GM21619 (cell line): ENCODE data around the gene TLR6.
A peak's percentile ranks its signal among the peaks of the same experiment; 100 is the strongest.
"Not testable (repeated sequence)": the region's sequence is repeated elsewhere in the genome, so short reads cannot be mapped to it uniquely, and the experiment has no call there.

ENCODE experiments used
- ATAC-seq: cut with Tn5 transposase; IDR thresholded peaks from one replicate; pipeline ENCODE4 v1.9.1; 2021; ENCODE audit not compliant: unreplicated experiment

The TLR6 gene

GRCh38 chr4:38823766-38824165 lies 32.9 kb downstream of the TLR6 start:
- ATAC-seq: no peak

GRCh38 chr4:38822748-38823303 lies 33.8 kb downstream of the TLR6 start:
- ATAC-seq: no peak

DNA sequence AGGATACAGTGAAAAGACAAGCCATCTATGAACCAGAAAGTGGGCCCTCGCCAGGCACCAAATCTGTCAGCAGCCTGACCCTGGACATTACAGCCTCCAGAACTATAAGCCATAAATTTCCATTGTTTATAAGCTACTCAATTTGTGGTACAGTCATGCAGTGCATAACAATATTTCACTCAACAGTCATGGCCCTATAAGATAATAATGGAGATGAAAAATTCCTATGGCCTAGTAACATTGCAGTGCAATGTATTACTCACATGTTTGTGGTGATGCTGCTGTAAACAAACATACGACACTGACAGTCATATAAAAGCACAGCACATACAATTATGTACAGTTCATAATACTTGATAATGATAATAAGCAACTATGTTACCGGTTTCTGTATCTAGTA lies 34.9 kb downstream of the TLR6 start:
- ATAC-seq: no peak

- ATAC-seq: peak; percentile 33
These were observed 36.1 kb downstream of the TLR6 start for GRCh38 chr4:38820329-38821061.

DNA sequence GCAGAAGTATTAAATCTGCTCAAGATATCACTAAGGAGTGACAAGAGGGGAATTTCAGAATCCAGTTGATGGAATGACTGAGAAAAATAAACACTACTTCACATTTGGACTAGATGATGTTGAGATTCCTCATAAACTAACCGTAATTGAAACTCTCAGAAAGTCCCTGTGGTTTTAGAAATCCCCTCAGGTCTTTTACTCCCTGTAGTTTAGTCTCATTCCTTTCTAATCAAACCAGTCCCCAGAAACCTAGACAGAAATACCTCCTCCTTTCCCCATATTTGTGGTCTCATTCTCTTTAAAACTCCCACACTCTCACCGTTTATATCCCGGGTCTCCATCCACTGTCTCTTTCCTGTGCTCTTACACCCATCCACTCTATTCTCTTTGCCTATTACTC lies 37.0 kb downstream of the TLR6 start:
- ATAC-seq: peak; percentile 35

DNA sequence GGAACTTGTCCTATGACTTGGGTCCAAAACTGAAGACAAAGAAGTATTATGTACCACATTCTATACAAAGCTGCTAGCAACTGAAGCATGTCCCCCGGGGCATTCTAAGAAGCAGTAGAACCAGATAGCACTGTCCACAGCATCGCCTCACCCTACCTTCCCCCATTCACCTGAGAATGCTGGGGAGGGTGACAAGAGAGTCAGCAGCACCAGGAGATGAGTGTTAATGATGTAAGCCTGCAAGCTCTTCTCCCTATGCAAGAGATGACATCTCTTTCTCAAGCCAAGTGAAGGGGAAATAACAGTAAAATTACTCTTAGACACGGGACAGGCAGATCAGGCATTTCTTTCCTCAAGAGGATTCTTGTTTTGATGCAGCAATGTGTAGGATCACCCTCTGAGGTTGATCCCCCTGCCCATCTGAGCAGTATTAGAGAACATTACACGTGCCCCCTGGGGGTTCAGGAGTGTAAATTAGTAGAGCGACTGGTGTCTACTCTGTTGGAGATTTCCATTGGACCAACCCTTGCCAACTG lies 38.1 kb downstream of the TLR6 start:
- ATAC-seq: peak; percentile 56

GRCh38 chr4:38815885-38816782 lies 40.5 kb downstream of the TLR6 start:
- ATAC-seq: no peak

DNA sequence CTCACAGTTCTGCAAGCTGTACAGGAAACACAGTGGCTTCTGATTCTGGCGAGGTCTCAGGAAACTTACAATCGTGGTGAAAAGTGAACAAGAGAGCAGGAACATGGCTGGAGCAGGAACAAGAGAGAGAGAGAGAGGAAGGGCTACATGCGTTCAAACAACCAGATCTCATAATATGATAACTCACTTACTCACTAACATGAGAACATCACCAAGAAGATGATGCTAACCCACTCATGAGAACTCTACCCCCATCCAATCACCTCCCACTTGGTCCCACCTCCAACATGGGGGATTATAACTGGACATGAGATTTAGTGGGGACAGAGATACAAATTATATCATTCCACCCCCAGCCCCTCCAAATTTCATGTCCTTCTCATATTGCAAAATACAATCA lies 42.2 kb downstream of the TLR6 start:
- no peak for ATAC-seq

- no peak for ATAC-seq
These were observed 45.3 kb downstream of the TLR6 start for GRCh38 chr4:38811297-38811696.

DNA sequence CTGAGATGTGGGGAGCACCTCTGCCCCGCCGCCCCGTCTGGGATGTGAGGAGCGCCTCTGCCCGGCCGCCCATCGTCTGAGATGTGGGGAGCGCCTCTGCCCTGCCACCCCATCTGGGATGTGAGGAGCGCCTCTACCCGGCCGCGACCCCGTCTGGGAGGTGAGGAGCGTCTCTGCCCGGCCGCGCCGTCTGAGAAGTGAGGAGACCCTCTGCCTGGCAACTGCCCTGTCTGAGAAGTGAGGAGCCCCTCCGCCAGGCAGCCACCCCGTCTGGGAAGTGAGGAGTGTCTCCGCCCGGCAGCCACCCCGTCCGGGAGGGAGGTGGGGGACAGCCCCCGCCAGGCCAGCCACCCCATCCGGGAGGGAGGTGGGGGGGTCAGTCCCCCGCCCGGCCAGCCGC lies 49.2 kb downstream of the TLR6 start:
- ATAC-seq: not testable (repeated sequence)

DNA sequence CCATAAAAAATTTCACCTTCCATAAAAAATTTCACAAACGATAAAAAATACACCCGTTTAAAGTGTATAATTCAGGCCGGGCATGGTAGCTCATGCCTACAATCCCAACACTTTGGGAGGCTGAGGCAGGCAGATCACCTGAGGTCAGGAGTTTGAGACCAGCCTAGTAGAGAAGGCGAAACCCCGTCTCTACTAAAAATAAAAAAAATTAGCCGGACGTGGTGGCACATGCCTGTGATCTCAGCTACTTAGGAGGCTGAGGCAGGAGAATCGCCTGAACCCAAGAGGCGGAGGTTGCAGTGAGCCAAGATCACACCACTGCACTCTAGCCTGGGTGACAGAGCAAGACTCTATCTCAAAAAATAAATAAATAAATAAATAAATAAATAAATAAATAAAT lies 50.4 kb downstream of the TLR6 start:
- not testable (repeated sequence) for ATAC-seq

- ATAC-seq: peak; percentile 82
These were observed 51.0 kb downstream of the TLR6 start for GRCh38 chr4:38805530-38806145.

GRCh38 chr4:38804654-38805295 lies 51.8 kb downstream of the TLR6 start, which contains the start of gene TLR1:
TSS of gene TLR1 (minus strand) at chr4:38804791. CDS start at chr4:38798831, 5,960 bp downstream.
- no peak for ATAC-seq

DNA sequence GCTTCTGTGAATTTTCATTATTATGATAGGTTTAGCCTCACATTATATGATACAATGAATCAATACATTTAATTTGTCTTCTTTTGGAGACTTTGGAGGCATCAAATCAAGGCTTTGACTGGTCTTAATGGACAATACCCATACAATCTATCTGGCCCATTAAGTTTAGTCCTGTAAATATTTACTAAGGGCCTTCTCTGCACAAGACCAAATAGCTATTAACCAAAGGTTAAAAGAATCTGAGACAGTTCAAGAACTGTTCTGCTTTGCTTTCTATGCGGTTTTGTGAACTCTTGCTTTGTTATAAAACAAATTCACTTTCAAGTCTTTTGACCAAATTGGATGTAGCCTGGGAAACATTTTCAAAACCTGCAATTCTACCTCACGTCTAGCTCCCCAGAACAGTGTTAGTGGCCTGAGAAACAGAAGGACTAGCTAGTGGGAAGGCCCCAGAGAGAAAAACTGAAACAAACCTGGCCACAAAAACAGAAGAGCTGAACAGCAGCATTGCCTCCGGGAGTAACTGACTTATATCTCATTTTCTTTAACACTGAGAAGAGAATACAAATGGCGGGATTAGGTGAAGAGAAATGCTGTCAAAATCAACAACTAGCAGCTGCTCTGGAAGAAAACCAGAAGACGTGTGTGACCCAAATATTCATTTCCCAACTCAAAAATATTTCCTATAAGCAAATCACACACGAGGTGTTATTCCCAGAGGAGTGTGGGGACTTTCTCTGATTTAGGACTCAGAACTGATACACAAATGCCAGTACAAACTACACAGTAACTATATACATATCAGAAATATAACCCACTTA lies 52.6 kb downstream of the TLR6 start:
- peak; percentile 40 for ATAC-seq

GRCh38 chr4:38802561-38803355 lies 53.9 kb downstream of the TLR6 start:
- no peak for ATAC-seq

- ATAC-seq: no peak
These were observed 55.6 kb downstream of the TLR6 start for GRCh38 chr4:38800961-38801450.

DNA sequence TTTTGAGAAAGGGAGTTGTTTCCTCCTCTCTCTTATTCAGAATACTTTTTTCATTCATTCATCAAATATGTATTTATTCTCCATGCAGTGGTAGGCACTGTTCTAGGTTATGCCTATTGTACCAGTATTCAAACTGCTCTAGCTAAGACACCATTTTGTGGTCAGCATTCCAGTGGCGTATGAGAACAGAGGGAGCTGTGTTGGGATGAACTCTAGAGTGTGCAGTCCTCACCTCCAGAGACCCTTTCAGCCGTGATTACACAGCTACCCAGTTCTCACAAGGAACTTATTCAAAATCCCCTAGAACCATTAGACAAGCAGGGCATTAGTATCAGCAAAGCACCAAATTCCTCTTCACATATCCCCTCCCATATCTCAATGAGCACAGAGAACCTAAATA lies 56.3 kb downstream of the TLR6 start:
- ATAC-seq: no peak

GRCh38 chr4:38795087-38795486 lies 61.5 kb downstream of the TLR6 start:
- no peak for ATAC-seq

DNA sequence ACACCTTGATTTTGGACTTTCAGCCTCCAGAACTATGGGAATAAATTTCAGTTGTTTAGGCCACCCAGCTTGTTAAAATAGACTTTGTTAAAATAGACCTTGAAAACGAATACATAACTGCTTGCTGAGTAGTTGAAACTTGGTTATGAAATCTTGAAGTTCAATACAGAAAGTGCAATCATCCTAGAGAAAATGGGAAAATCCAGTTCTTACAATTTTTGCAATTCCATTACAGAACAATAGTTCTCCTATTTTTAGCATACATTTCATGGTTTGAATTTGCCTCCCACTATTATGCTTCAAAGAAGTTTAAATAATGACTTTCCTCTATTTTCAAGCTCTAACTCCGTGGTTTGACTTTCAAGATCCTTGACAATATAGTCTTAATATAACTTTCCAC lies 62.6 kb downstream of the TLR6 start:
- no peak for ATAC-seq
